ENCODE data around the gene ASIC3. TPM values are rescaled to one million over a fixed set of nuclear protein-coding genes. Genes with fewer than 3 reads are reported as not detected.

ASIC3 gene
- total and polyA plus RNA-seq, 7 experiments from 2014 or later, result 6.7 to 17.7 (median 13.7) TPM; not detected in 2

GRCh38 chr7:151085691-151086620 lies 37.6 kb downstream of the ASIC3 start, which contains the start of gene AGAP3:
Gene AGAP3 (plus strand): TSS chr7:151086475. CDS start chr7:151086742, 267 bp downstream.
- peak within 1 kb of the TSS; percentile 87 to 97 (median 92) for H3K4me3 Mint-ChIP-seq
- Histone ChIP-seq H3K36me3 (ENCODE audit: control insufficient read depth in 2 of 3, insufficient read depth in 3 of 3, low read length in 3 of 3) (no peaks in the 10 kb centered on the region), H3K4me3 (ENCODE audit: low read length) (peak within 1 kb of the TSS; percentile 68), H3K27me3 (ENCODE audit: control insufficient read depth in 2 of 2, insufficient read depth in 2 of 2, low read length in 2 of 2) (no peaks in the 10 kb centered on the region), H3K4me1 (ENCODE audit: control insufficient read depth in 2 of 2, insufficient read depth in 2 of 2, low read length in 2 of 2) (peaks cover 36 to 41% of the 10 kb centered on the region in 2 donors), H3K27ac (ENCODE audit: low read depth, low read length) (peak within 1 kb of the TSS; percentile 68), H3K9me3 (ENCODE audit: control insufficient read depth in 2 of 3, low read length in 3 of 3) (no peaks in the 10 kb centered on the region)
- H3K9me3 Mint-ChIP-seq, result peaks cover 0 to 3% (median 0%) of the 10 kb centered on the region in 11 donors
- POLR2A ChIA-PET, result interaction anchor here (0.9 to 3.0 kb wide), 6 partner anchors 26 to 111 kb away, joined by 3 to 14 read pairs (median 3); partner anchors contain the start of gene SLC4A2
- DNase-seq, result peak; percentile 41 to 75 (median 50)
- intact Hi-C loops (cut with micrococcal nuclease), result loop anchor here (2.0 to 10.0 kb wide), 8 partner anchors 25 to 1941 kb away; partner anchors contain the start of genes KMT2C (in 1 of the 2), RHEB (in 1 of the 2), ZNF398 (in 1 of the 2) and ZNF862 (in 1 of the 2)
- peaks cover 0 to 14% (median 0%) of the 10 kb centered on the region in 5 donors for H3K27me3 Mint-ChIP-seq
- ATAC-seq, result peak; percentile 23
- peaks cover 0 to 1% (median 0%) of the 10 kb centered on the region in 5 donors for H3K36me3 Mint-ChIP-seq
- peaks cover 31 to 55% (median 41%) of the 10 kb centered on the region in 7 donors for H3K4me1 Mint-ChIP-seq
- CTCF ChIA-PET, result interaction anchor here (1.1 to 3.4 kb wide), 3 partner anchors 24 to 113 kb away, joined by 3 to 15 read pairs (median 4); partner anchors contain the start of genes CDK5 and SLC4A2
- peak within 1 kb of the TSS; percentile 56 to 96 (median 87) for H3K27ac Mint-ChIP-seq

GRCh38 chr7:151086802-151087244 lies 38.5 kb downstream of the ASIC3 start:
- Mint-ChIP-seq H3K4me1 (peaks cover 31 to 57% (median 45%) of the 10 kb centered on the region in 7 donors), H3K9me3 (peaks cover 0 to 3% (median 0%) of the 10 kb centered on the region in 11 donors), H3K4me3 (peak overlapping the region; percentile 82 to 92 (median 90)), H3K36me3 (peaks cover 0 to 1% (median 0%) of the 10 kb centered on the region in 5 donors), H3K27ac (peak overlapping the region in 8 of 9 donors; percentile 51 to 90 (median 86)), H3K27me3 (peaks cover 0 to 14% (median 0%) of the 10 kb centered on the region in 5 donors)
- Histone ChIP-seq H3K4me3 (ENCODE audit: low read length) (peak overlapping the region; percentile 68), H3K27ac (ENCODE audit: low read depth, low read length) (peak overlapping the region; percentile 68), H3K27me3 (ENCODE audit: control insufficient read depth in 2 of 2, insufficient read depth in 2 of 2, low read length in 2 of 2) (no peaks in the 10 kb centered on the region), H3K9me3 (ENCODE audit: control insufficient read depth in 2 of 3, low read length in 3 of 3) (no peaks in the 10 kb centered on the region), H3K4me1 (ENCODE audit: control insufficient read depth in 2 of 2, insufficient read depth in 2 of 2, low read length in 2 of 2) (peaks cover 30 to 38% of the 10 kb centered on the region in 2 donors), H3K36me3 (ENCODE audit: control insufficient read depth in 2 of 3, insufficient read depth in 3 of 3, low read length in 3 of 3) (no peaks in the 10 kb centered on the region)
- intact Hi-C loops (cut with micrococcal nuclease), result loop anchor here (1.0 to 10.0 kb wide), 10 partner anchors 24 to 1942 kb away; partner anchors contain the start of genes ABCF2 (in 1 of the 2), KMT2C (in 1 of the 2), RHEB (in 1 of the 2) and ZNF398 (in 1 of the 2)
- ATAC-seq (no peak), DNase-seq (peak in 6 of 9 donors; percentile 24 to 52 (median 36))
- CTCF ChIA-PET, result interaction anchor here (1.1 kb wide), 1 partner anchor 13 kb away, joined by 3 read pairs; no protein-coding TSS in a partner anchor
- POLR2A ChIA-PET, result interaction anchor here (0.6 to 1.3 kb wide), 3 partner anchors 61 to 743 kb away, joined by 3 to 4 read pairs (median 3); no protein-coding TSS in a partner anchor

- peak overlapping the region; percentile 68 for H3K4me3 ChIP-seq (ENCODE audit: low read length)
- ChIA-PET CTCF (interaction anchor here (1.1 to 1.3 kb wide), 3 partner anchors 13 to 51 kb away, joined by 3 to 4 read pairs (median 3); no protein-coding TSS in a partner anchor), POLR2A (interaction anchor here (0.5 to 1.3 kb wide), 9 partner anchors 10 to 743 kb away, joined by 3 to 4 read pairs (median 3); no protein-coding TSS in a partner anchor)
- peaks cover 24 to 32% of the 10 kb centered on the region in 2 donors for H3K4me1 ChIP-seq (ENCODE audit: control insufficient read depth in 2 of 2, insufficient read depth in 2 of 2, low read length in 2 of 2)
- Mint-ChIP-seq H3K4me1 (peaks cover 31 to 52% (median 45%) of the 10 kb centered on the region in 7 donors), H3K9me3 (peaks cover 0 to 3% (median 0%) of the 10 kb centered on the region in 11 donors), H3K27me3 (peaks cover 0 to 14% (median 0%) of the 10 kb centered on the region in 5 donors), H3K36me3 (peaks cover 0 to 1% (median 0%) of the 10 kb centered on the region in 5 donors), H3K27ac (peak overlapping the region in 8 of 9 donors; percentile 42 to 90 (median 72)), H3K4me3 (peak overlapping the region; percentile 82 to 92 (median 90))
- ATAC-seq (peak; percentile 7), DNase-seq (peak in 6 of 9 donors; percentile 20 to 55 (median 35))
- H3K27me3 ChIP-seq (ENCODE audit: control insufficient read depth in 2 of 2, insufficient read depth in 2 of 2, low read length in 2 of 2), result no peaks in the 10 kb centered on the region
- H3K36me3 ChIP-seq (ENCODE audit: control insufficient read depth in 2 of 3, insufficient read depth in 3 of 3, low read length in 3 of 3), result no peaks in the 10 kb centered on the region
- intact Hi-C loops (cut with micrococcal nuclease), result loop anchor here (1.0 to 10.0 kb wide), 10 partner anchors 23 to 1943 kb away; partner anchors contain the start of genes ABCF2 (in 1 of the 2), KMT2C (in 1 of the 2), RHEB (in 1 of the 2) and ZNF398 (in 1 of the 2)
- H3K9me3 ChIP-seq (ENCODE audit: control insufficient read depth in 2 of 3, low read length in 3 of 3), result no peaks in the 10 kb centered on the region
- H3K27ac ChIP-seq (ENCODE audit: low read depth, low read length), result peak overlapping the region; percentile 68
These were observed 39.1 kb downstream of the ASIC3 start for GRCh38 chr7:151087245-151088018.

- H3K36me3 Mint-ChIP-seq, result peaks cover 0 to 1% (median 0%) of the 10 kb centered on the region in 5 donors
- H3K4me1 ChIP-seq (ENCODE audit: control insufficient read depth in 2 of 2, insufficient read depth in 2 of 2, low read length in 2 of 2), result peaks cover 19 to 26% of the 10 kb centered on the region in 2 donors
- H3K27me3 Mint-ChIP-seq, result peaks cover 0 to 14% (median 0%) of the 10 kb centered on the region in 5 donors
- ATAC-seq, result no peak
- H3K27ac Mint-ChIP-seq, result peak overlapping the region in 6 of 9 donors; percentile 1 to 84 (median 44)
- intact Hi-C loops (cut with micrococcal nuclease), result loop anchor here (10.0 kb wide), 6 partner anchors 427 to 1943 kb away; partner anchors contain the start of genes KMT2C (in 1 of the 2), RHEB (in 1 of the 2), ZNF398 (in 1 of the 2) and ZNF862 (in 1 of the 2)
- H3K4me3 Mint-ChIP-seq, result peak overlapping the region; percentile 65 to 91 (median 74)
- ChIA-PET POLR2A (interaction anchor here (0.5 to 1.3 kb wide), 10 partner anchors 11 to 137 kb away, joined by 3 to 4 read pairs (median 3); no protein-coding TSS in a partner anchor), CTCF (interaction anchor here (1.0 to 1.3 kb wide), 4 partner anchors 14 to 52 kb away, joined by 3 to 4 read pairs (median 3); no protein-coding TSS in a partner anchor)
- no peaks in the 10 kb centered on the region for H3K27me3 ChIP-seq (ENCODE audit: control insufficient read depth in 2 of 2, insufficient read depth in 2 of 2, low read length in 2 of 2)
- peak in 1 of 9 donors; percentile 19 for DNase-seq
- no peaks in the 10 kb centered on the region for H3K9me3 ChIP-seq (ENCODE audit: control insufficient read depth in 2 of 3, low read length in 3 of 3)
- peaks cover 0 to 3% (median 0%) of the 10 kb centered on the region in 11 donors for H3K9me3 Mint-ChIP-seq
- H3K36me3 ChIP-seq (ENCODE audit: control insufficient read depth in 2 of 3, insufficient read depth in 3 of 3, low read length in 3 of 3), result no peaks in the 10 kb centered on the region
- H3K4me3 ChIP-seq (ENCODE audit: low read length), result peak overlapping the region; percentile 68
- H3K4me1 Mint-ChIP-seq, result peaks cover 25 to 46% (median 39%) of the 10 kb centered on the region in 7 donors
- peak overlapping the region; percentile 68 for H3K27ac ChIP-seq (ENCODE audit: low read depth, low read length)
These were observed 39.9 kb downstream of the ASIC3 start for GRCh38 chr7:151088019-151088855.
